BLaER1 (cell line): ENCODE measurements around the gene SEC22A.

Experiments
- H3K27ac ChIP-seq: shearing (Covaris generic); formaldehyde crosslinking; 2 replicates; pipeline ENCODE4 v1.8.1; 2022
- H3K27me3 ChIP-seq: shearing (Covaris generic); formaldehyde crosslinking; 2 replicates; pipeline ENCODE4 v1.8.1; 2022
- H3K36me3 ChIP-seq: shearing (Covaris generic); formaldehyde crosslinking; 2 replicates; pipeline ENCODE4 v1.8.1; 2022
- H3K4me1 ChIP-seq: shearing (Covaris generic); formaldehyde crosslinking; 2 replicates; pipeline ENCODE4 v1.8.1; 2022
- H3K4me2 ChIP-seq: shearing (Covaris generic); formaldehyde crosslinking; 2 replicates; pipeline ENCODE4 v1.8.1; 2022
- H3K4me3 ChIP-seq: shearing (Covaris generic); formaldehyde crosslinking; 2 replicates; pipeline ENCODE4 v1.8.1; 2022
- H3K9ac ChIP-seq: shearing (Covaris generic); formaldehyde crosslinking; 2 replicates; pipeline ENCODE4 v1.8.1; 2022
- H3K9me3 ChIP-seq: shearing (Covaris generic); formaldehyde crosslinking; 2 replicates; pipeline ENCODE4 v1.8.1; 2022
- H4K20me1 ChIP-seq: shearing (Covaris generic); formaldehyde crosslinking; 2 replicates; pipeline ENCODE4 v1.8.1; 2022
- Cebpa-rat ChIP-seq: shearing (Covaris generic); IDR thresholded peaks from 2 replicates; pipeline ENCODE4 v1.8.1; 2022

The SEC22A gene, protein sequence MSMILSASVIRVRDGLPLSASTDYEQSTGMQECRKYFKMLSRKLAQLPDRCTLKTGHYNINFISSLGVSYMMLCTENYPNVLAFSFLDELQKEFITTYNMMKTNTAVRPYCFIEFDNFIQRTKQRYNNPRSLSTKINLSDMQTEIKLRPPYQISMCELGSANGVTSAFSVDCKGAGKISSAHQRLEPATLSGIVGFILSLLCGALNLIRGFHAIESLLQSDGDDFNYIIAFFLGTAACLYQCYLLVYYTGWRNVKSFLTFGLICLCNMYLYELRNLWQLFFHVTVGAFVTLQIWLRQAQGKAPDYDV

GRCh38 chr3:123201557-123202427, at the start of gene SEC22A:
Gene SEC22A (plus strand): TSS chr3:123201943. CDS start chr3:123209218, 7,275 bp downstream.
- peak within 1 kb of the TSS; percentile 95 for H3K4me3 ChIP-seq
- H3K36me3 ChIP-seq, result no peaks in the 10 kb centered on the region
- no peaks in the 10 kb centered on the region for H3K27me3 ChIP-seq
- peaks cover 13% of the 10 kb centered on the region; the same call in 1 of the 2 replicates for H3K9me3 ChIP-seq
- peak within 1 kb of the TSS; percentile 85 for H3K9ac ChIP-seq
- peaks cover 22% of the 10 kb centered on the region for H4K20me1 ChIP-seq
- peak within 1 kb of the TSS; percentile 80 for H3K27ac ChIP-seq
- H3K4me2 ChIP-seq, result peak within 1 kb of the TSS; percentile 97
- TF ChIP-seq Cebpa-rat, result no peak
- peaks cover 16% of the 10 kb centered on the region for H3K4me1 ChIP-seq

DNA sequence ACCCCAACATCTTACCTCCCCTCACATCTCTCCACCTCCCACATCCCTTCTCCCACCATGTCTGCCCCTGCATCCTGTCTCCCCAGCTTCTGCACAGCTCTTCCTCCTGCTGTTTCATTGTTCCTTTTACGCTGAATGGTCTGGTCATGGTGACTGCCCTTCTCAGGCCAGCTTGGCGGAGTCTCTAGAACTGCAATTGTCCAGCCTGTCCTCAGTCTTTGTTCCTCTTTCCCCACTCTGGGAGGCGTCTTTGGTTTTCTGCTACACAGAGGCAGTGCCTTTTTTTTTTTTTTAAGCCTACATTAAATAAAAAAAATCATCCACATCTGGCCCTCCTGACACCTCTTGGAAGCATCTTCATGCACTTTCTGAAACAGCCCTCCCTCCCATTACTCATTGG, 49.1 kb upstream of the SEC22A start:
- H3K9ac ChIP-seq, result no peak overlapping the region
- TF ChIP-seq Cebpa-rat, result no peak
- H3K4me3 ChIP-seq, result no peak overlapping the region
- H3K27me3 ChIP-seq, result no peaks in the 10 kb centered on the region
- H3K4me2 ChIP-seq, result no peak overlapping the region
- peaks cover 49% of the 10 kb centered on the region for H3K4me1 ChIP-seq
- H3K27ac ChIP-seq, result no peak overlapping the region
- peaks cover 21% of the 10 kb centered on the region; the same call in 1 of the 2 replicates for H3K36me3 ChIP-seq
- H3K9me3 ChIP-seq, result peaks cover 14% of the 10 kb centered on the region
- H4K20me1 ChIP-seq, result no peaks in the 10 kb centered on the region

DNA sequence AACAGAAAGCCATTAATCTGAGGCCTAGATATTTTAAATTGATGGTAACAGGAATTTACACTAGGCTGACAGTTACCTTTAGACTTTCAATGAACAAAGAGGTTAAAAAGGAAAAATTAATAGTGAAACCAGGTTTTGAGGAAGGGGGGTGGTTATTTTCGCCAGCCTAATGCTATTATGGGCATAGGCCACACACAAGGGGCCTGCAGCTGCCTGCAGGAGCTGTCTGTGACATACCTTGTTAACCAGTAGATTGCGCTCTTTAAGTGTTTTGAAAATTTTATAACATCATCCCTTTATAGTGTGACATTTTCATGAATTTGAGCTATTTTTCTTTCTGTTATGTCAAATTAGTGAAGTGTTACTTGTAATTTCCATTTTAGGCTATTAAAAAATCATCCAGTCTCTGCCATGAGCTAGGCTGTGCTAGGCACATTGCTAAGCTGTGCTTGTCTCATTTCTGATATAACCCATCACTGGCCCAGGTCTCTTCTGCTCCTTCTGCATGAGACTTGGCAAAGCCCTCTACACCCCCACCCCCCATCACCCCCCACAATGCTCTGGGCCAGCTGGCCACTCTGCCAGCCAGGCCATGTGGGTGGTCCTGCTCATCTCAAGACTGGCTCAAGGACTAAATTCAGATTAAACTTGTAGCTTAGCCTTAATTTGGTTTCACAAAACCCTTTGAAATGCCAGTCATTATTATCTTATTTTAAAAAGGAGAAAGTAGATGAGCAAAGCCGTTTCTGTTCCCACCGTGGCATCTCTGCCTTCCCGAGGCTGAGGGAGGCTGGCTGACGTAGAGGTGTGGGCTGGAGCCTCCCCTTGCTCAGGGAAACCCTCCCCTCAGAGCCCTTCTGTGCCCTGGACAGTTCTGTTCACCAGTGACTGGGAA, 48.4 kb upstream of the SEC22A start:
- peaks cover 55% of the 10 kb centered on the region for H3K4me1 ChIP-seq
- no peaks in the 10 kb centered on the region for H3K27me3 ChIP-seq
- H3K27ac ChIP-seq, result no peak overlapping the region
- no peak overlapping the region for H3K4me2 ChIP-seq
- peaks cover 21% of the 10 kb centered on the region; the same call in 1 of the 2 replicates for H3K36me3 ChIP-seq
- H3K9ac ChIP-seq, result no peak overlapping the region
- no peaks in the 10 kb centered on the region for H4K20me1 ChIP-seq
- no peak for TF ChIP-seq Cebpa-rat
- no peak overlapping the region for H3K4me3 ChIP-seq
- peaks cover 14% of the 10 kb centered on the region for H3K9me3 ChIP-seq

DNA sequence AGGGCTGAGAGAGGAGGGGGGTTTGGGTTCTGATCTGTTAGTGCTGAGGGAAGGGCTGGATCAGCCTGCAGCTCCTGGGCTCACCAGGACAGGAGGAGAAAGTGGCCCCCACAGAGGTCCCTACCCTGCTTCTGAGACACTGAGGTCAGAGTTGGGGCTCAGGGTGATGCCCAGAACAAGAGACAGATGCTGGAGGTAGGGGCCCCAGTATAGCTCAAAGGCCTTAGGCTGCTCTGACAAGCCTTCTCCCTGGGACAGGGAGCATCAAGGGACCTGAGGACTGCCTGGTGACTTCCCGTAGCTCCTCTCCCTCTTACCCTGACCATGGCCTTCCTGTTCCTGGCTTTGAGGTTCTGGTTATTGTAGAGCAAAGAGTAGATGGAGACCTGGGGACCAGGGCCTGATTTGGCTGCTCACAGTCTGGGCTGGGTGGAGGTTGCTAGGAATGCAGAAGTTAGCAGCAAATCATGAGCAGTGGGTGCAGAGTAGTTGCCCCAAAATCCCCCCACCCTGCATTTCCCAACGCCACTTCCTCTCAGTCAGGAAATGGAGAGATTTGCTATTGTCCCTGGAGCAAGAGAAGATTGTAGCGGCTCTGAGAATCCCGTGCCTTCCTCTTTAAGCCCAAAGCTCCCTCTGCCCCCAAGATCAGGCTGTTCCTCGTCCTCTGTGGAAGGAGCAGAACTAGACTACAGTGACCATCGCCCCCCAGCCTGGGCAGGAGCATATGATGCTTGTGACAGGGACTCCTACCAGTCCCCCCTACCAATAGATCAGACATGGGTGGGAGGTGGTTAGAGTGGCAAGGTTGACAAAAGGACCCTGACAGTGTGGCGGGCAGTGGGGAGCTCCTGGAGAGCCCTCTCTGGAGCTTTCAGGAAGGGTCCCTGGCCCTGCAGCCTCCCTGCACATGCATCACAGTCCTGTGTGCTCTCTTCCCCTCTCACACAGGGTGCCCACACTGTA, 47.4 kb upstream of the SEC22A start:
- Histone ChIP-seq H3K9me3 (peaks cover 14% of the 10 kb centered on the region), H3K27ac (no peak overlapping the region), H3K9ac (no peak overlapping the region), H3K4me3 (no peak overlapping the region), H3K27me3 (no peaks in the 10 kb centered on the region), H4K20me1 (no peaks in the 10 kb centered on the region), H3K4me1 (peaks cover 58% of the 10 kb centered on the region), H3K36me3 (peaks cover 16% of the 10 kb centered on the region; the same call in 1 of the 2 replicates), H3K4me2 (peak overlapping the region; percentile 6; the same call in 1 of the 2 replicates)
- TF ChIP-seq Cebpa-rat, result no peak

- no peak for TF ChIP-seq Cebpa-rat
- Histone ChIP-seq H3K36me3 (0 out of 2 replicates have a peak, but pooled peaks cover 10% of the 10 kb centered on the region), H3K27ac (no peak overlapping the region), H3K9ac (no peak overlapping the region), H3K27me3 (no peaks in the 10 kb centered on the region), H4K20me1 (no peaks in the 10 kb centered on the region), H3K9me3 (peaks cover 14% of the 10 kb centered on the region), H3K4me3 (no peak overlapping the region), H3K4me1 (peaks cover 58% of the 10 kb centered on the region), H3K4me2 (no peak overlapping the region; the same call in 1 of the 2 replicates)
Measured at GRCh38 chr3:123155471-123156011, 46.2 kb upstream of the SEC22A start.

DNA sequence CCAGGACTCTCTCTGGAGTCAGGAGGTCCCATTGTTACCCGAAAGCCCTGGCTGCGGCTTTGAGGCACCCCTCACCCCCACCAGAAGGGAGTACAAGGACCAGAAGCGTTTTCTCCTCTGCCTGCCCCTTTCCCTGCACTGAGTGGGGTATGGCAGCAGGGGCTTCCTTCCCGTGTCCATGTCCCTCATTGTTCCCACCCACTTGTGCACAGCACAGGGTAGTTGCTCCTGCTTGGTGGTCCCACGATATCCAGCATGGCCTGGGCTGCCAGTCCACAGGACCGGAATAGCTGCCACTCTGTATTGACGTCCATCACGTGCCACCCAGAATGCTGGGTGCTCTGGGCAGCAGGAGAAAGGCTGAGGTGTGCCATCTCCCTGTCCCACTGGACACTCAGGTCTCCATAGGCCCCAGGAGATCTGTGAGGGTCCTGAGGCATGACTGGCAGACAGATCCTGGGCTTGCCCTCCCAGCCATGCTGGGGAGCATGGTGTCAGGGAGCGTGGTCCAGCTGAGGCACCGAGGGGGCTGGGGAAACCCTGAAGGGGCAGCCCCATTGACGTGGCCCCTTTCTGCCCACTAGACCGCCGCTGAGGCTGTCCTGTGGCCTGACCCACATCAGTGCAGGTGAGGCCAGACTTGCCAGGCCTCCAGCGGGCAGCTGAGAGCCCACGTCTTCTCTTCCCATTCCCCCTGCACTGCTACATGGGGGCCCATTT, 45.3 kb upstream of the SEC22A start:
- Histone ChIP-seq H3K9me3 (peaks cover 8% of the 10 kb centered on the region), H3K9ac (no peak overlapping the region), H3K27ac (peak overlapping the region; percentile 41; the same call in 1 of the 2 replicates), H3K27me3 (no peaks in the 10 kb centered on the region), H3K36me3 (peaks cover 5% of the 10 kb centered on the region; the same call in 1 of the 2 replicates), H3K4me1 (peaks cover 52% of the 10 kb centered on the region), H3K4me2 (peak overlapping the region; percentile 37), H3K4me3 (no peak overlapping the region), H4K20me1 (no peaks in the 10 kb centered on the region)
- TF ChIP-seq Cebpa-rat, result no peak

DNA sequence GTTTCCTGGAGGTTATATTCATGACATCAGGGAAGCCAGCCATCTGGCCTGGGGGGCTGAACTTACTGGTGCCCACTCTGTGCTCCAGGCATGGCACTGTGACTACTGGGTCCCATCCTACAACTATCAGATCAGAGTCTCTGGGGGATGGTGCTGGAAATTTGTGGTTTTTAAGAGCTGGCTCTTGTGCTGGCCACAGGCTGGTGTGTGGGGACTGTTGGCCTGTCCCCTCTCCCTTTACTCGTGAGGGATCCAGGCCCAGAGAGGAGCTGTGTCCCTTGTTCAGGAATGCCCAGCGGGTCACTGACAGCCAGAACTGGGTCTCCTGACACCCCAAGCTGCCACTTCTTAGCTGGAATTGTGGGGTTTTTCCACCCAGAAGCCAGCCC, 44.5 kb upstream of the SEC22A start:
- H3K4me1 ChIP-seq, result peaks cover 49% of the 10 kb centered on the region
- peaks cover 4% of the 10 kb centered on the region; the same call in 1 of the 2 replicates for H3K36me3 ChIP-seq
- no peaks in the 10 kb centered on the region for H4K20me1 ChIP-seq
- H3K27ac ChIP-seq, result peak overlapping the region; percentile 41; the same call in 1 of the 2 replicates
- peaks cover under 1% of the 10 kb centered on the region; the same call in 1 of the 2 replicates for H3K9me3 ChIP-seq
- H3K9ac ChIP-seq, result 0 out of 2 replicates have a peak overlapping the region, but pooled peaks have one; percentile 4
- TF ChIP-seq Cebpa-rat, result no peak
- peak overlapping the region; percentile 37 for H3K4me2 ChIP-seq
- H3K27me3 ChIP-seq, result no peaks in the 10 kb centered on the region
- H3K4me3 ChIP-seq, result no peak overlapping the region
